GM13977 (cell line): ENCODE data around the gene KLF1.
A peak's percentile ranks its signal among the peaks of the same experiment; 100 is the strongest.
"Not testable (repeated sequence)": the region's sequence is repeated elsewhere in the genome, so short reads cannot be mapped to it uniquely, and the experiment has no call there.

Source experiments
- DNase-seq: peaks from one replicate; pipeline ENCODE4 v3.0.0; 2012; ENCODE audit warnings: low spot score
- in situ Hi-C: fragments of 300-500 bp; cut with MboI; formaldehyde crosslinking; loops from one replicate; pipeline ENCODE4 v1.12.0; 2022; ENCODE audit warnings: low sequenced_read_pairs, low pct_unique_long_range_greater_than_20kb, mixed read lengths, inconsistent platforms; ENCODE audit not compliant: unreplicated experiment
- TF ChIP-seq, protein P1 (sequence below): IDR thresholded peaks from 2 replicates; pipeline ENCODE4 v1.5.1; 2012; ENCODE audit warnings: mild to moderate bottlenecking, control low read depth; ENCODE audit not compliant: insufficient read depth; ENCODE audit errors: extremely low read depth, missing control alignments

The KLF1 gene

DNA sequence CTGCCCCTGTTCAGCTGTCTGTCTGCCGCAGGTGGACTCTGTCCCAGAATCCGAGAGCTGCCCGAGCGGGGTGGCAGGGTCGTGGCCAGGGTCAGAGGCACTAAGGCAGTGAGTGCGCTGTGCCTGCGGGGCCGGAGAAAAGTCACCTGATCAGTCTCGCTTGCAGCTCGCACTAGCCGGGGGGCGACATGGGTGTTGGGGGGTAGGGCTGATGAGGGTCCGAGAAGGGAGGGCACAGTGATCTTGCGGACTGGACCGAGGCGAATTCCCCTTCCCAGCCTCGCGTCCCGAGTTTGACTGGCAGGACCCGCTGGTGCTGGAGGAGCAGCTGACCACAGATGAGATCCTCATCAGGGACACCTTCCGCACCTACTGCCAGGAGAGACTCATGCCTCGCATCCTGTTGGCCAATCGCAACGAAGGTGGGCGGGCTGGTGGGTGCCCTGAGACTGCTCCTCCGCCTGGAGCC lies 4.6 kb upstream of the KLF1 start:
- TF ChIP-seq, protein P1, sequence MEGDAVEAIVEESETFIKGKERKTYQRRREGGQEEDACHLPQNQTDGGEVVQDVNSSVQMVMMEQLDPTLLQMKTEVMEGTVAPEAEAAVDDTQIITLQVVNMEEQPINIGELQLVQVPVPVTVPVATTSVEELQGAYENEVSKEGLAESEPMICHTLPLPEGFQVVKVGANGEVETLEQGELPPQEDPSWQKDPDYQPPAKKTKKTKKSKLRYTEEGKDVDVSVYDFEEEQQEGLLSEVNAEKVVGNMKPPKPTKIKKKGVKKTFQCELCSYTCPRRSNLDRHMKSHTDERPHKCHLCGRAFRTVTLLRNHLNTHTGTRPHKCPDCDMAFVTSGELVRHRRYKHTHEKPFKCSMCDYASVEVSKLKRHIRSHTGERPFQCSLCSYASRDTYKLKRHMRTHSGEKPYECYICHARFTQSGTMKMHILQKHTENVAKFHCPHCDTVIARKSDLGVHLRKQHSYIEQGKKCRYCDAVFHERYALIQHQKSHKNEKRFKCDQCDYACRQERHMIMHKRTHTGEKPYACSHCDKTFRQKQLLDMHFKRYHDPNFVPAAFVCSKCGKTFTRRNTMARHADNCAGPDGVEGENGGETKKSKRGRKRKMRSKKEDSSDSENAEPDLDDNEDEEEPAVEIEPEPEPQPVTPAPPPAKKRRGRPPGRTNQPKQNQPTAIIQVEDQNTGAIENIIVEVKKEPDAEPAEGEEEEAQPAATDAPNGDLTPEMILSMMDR = no peak
- DNase-seq = no peak
- in situ Hi-C loops = no loop called here

DNA sequence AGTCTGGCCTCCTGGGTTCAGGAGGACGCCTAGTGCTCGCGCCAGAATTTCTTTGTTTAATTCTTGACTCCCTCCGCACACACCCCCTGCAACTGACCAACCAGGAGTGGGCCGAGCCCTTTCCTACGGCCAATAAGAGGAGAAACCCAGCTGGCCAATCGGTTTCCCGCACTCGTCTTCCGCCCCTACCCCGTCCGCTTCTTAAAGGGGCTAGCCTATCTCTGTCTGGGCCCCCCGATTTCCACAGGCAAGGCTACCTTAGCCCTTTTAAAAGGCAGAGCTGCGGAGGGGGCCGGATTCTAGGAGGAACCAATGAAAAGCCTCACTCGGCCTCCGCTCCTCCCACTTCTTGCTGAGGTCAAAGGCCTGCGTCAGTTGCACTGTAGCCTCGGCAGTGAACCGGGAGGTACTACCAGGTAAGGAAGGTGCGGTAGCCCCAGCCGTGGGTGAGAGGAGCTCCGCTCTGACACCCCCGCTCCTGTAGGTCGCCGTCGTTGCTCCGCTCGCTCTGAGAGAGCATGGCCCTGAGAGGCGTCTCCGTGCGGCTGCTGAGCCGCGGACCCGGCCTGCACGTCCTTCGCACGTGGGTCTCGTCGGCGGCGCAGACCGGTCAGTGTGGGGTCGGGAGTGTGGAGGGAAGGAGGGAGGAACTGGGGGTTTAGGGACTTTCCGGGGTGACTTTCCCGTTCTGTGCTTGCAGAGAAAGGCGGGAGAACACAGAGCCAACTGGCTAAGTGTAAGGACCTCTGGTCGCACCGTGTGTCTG lies 4.0 kb upstream of the KLF1 start, which contains the start of gene GCDH:
Gene GCDH, plus strand, starts transcription at position 374 of the 766 bp plus-strand sequence. Its CDS starts 145 bp downstream, at position 519.
- TF ChIP-seq, protein P1 = no peak
- in situ Hi-C loops = no loop called here

DNA sequence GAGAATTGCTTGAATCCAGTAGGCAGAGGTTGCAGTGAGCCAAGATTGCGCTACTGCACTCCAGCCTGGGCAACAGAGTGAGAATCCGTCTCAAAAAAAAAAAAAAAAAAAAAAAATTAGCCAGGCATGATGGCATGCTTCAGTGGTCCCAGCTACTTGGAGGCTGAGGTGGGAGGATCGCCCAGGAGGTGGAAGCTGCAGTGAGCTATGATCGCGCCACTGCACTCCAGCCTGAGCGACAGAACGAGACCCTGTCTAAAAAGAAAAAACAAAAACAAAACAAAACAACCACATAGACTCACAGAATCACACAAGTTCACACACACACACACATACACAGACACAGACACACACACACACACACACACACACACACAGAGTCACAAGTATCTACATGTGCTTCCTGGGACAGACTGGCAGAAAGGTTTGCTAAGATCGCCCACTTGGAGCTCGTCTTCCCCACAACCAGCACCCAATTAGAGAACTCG lies 3.3 kb upstream of the KLF1 start:
- in situ Hi-C loops, DNase-seq: not testable (repeated sequence)

More for the DNA sequence above, 4.0 kb upstream of the KLF1 start, which contains the start of gene GCDH:
- peak; percentile 97 for DNase-seq

DNA sequence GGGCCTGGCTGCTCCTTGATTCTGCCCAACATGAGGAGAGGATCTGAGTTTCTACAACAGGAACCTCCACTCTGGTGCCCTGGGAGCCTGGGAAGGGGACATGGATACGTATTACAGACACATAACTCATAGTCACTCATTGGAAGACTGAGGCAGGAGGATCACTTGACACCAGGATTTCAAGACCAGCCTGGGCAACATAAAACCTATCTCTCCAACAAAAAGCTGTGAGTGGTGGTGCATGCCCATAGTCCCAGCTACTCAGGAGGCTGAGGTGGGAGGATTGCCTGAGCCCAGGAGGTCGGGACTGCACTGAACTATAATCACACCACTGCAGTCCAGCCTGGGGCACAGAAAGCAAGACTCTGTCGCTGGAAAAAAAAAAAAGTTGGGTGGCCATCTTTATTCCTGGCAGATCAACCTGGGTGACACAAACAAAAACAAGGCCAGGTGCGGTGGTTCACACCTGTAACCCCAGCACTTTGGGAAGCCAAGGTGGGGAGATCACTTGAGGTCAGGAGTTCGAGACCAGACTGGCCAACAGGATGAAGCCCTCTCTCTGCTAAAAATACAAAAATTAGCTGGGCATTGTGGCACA lies 1.1 kb upstream of the KLF1 start:
- DNase-seq = no peak
- in situ Hi-C loops = no loop called here
- TF ChIP-seq, protein P1 = no peak

DNA sequence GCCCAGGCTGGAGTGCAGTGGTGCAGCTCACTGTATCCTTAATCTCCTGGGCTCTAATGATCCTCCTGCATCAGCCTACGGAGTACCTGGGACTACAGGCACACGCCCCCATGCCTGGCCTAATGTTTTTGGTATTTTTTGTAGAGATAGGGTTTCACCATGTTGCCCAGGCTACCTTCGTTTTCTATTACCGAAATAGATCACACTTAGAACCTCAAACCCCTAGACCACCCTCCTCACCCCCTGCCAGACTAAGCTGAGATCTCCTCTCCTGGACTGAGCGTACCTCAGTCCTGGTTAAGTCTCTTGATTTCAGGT lies 391 bp downstream of the KLF1 start:
- DNase-seq = no peak
- in situ Hi-C loops = no loop called here
- TF ChIP-seq, protein P1 = no peak

DNA sequence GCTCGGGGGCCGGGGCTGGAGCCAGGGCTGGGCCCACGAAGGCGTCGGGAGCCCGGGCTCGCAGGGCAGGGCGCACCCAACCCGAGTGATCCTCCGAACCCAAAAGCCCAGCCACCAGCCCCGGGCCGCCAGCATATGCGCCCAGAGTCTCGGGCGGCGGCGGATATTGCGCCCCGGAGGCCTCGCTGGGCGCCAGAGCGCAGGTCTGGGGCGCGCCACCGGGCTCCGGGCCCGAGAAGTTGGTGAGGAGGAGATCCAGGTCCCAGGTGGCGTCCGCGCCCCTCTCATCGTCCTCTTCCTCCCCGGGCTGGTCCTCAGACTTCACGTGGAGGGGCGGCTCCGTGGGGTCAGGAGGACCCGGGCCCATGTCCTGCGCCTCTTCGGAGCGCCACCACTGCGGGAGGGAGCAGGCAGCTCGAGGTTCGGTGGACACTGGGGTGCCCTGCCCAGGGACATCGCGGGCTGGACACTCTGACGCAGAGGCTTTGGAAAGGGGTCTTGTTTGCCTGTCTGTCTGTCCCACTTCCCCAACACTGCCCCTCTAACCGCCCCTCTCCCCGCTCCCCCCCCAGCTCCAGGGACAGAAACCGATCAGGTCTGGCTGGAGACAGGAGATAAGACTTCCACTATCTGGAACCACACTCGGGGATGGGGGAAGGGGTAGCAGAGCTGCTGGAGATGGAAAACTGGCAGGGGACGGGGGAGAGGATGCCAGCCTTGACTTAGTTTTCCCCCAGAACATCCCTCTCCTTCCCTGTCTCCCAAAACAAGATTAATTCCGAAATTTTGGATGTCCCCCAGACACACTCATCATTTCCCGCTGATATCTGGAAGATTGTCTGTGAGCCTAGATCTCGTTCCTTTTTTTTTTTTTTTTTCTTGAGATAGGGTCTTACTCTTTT lies 1.0 kb downstream of the KLF1 start:
- DNase-seq = no peak
- in situ Hi-C loops = no loop called here
- TF ChIP-seq, protein P1 = no peak
